Epithelial cell of esophagus (primary cell): Measurements from ENCODE around the gene ABCF2.

Experiments
- DNase-seq: peaks from one replicate; pipeline ENCODE4 v3.0.0; 2010; ENCODE audit warnings: low read depth
- H3K4me3 ChIP-seq: 2 replicates; pipeline ENCODE4 v1.5.1; 2011; ENCODE audit warnings: mild to moderate bottlenecking, low read length, control low read depth
- TF ChIP-seq, protein P1 (sequence below): IDR thresholded peaks from 2 replicates; pipeline ENCODE4 v1.5.1; 2011; ENCODE audit warnings: low read depth, mild to moderate bottlenecking, low read length, control low read depth, inconsistent platforms; ENCODE audit not compliant: insufficient read depth; ENCODE audit errors: missing control alignments

Gene ABCF2

DNA sequence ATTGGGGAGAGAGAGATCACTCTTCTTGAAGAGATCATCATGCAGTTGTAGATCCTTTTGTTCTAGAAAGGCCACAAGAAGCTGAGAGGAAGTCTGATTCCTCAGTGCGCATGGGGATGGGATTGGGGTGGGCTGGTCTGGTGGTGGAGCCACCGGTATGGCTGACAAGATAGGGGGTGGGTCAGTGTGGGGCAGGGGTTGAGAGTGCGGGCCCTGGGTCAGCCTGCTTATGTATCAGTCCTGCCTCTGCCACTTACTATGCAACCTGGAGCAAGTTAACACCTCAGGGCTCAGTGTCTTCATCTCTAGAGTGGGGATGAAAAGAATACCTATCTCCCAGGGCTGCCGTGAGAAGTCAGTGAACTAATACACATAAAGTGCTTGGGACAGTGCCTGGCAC, 13.5 kb upstream of the ABCF2 start:
- TF ChIP-seq, protein P1, sequence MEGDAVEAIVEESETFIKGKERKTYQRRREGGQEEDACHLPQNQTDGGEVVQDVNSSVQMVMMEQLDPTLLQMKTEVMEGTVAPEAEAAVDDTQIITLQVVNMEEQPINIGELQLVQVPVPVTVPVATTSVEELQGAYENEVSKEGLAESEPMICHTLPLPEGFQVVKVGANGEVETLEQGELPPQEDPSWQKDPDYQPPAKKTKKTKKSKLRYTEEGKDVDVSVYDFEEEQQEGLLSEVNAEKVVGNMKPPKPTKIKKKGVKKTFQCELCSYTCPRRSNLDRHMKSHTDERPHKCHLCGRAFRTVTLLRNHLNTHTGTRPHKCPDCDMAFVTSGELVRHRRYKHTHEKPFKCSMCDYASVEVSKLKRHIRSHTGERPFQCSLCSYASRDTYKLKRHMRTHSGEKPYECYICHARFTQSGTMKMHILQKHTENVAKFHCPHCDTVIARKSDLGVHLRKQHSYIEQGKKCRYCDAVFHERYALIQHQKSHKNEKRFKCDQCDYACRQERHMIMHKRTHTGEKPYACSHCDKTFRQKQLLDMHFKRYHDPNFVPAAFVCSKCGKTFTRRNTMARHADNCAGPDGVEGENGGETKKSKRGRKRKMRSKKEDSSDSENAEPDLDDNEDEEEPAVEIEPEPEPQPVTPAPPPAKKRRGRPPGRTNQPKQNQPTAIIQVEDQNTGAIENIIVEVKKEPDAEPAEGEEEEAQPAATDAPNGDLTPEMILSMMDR: no peak
- no peak for DNase-seq
- no peak overlapping the region for H3K4me3 ChIP-seq

DNA sequence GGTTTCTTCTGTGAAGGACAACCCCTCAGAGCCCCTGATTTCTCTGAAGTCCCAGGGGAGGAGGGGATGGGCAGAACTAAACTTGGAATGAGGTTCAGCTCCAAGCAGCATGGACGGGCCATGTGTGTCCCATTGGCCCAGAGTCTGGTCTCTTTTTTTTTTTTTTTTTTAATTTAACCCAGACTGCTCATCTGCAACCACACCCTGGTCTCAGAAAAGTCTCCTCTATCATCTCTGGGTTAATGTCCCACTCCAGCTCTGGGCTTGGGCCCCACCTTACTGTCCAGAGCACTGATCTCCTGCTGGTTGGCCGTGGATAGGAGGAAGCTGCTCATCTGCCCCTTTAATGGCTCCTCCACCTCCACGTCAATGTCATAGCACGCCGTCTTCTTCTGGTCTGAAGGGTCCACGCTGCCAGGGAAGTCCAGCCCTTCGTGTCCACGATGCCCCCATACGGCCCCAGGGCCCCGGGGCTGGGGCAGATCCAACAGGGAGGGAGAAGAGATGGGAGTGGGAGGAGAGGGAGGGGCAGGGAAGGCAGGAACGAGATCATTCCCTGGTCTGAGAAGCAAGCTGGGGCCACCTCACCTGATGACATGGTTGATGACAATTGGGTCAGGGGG, 12.9 kb upstream of the ABCF2 start:
- DNase-seq: no peak
- H3K4me3 ChIP-seq: no peak overlapping the region
- TF ChIP-seq, protein P1: no peak

- TF ChIP-seq, protein P1: no peak
- no peak for DNase-seq
- no peak overlapping the region for H3K4me3 ChIP-seq
Observed at GRCh38 chr7:151238924-151239836, 12.2 kb upstream of the ABCF2 start.

- TF ChIP-seq, protein P1: no peak
- H3K4me3 ChIP-seq: no peak overlapping the region
- DNase-seq: no peak
Observed at GRCh38 chr7:151238190-151238810, 11.3 kb upstream of the ABCF2 start.

DNA sequence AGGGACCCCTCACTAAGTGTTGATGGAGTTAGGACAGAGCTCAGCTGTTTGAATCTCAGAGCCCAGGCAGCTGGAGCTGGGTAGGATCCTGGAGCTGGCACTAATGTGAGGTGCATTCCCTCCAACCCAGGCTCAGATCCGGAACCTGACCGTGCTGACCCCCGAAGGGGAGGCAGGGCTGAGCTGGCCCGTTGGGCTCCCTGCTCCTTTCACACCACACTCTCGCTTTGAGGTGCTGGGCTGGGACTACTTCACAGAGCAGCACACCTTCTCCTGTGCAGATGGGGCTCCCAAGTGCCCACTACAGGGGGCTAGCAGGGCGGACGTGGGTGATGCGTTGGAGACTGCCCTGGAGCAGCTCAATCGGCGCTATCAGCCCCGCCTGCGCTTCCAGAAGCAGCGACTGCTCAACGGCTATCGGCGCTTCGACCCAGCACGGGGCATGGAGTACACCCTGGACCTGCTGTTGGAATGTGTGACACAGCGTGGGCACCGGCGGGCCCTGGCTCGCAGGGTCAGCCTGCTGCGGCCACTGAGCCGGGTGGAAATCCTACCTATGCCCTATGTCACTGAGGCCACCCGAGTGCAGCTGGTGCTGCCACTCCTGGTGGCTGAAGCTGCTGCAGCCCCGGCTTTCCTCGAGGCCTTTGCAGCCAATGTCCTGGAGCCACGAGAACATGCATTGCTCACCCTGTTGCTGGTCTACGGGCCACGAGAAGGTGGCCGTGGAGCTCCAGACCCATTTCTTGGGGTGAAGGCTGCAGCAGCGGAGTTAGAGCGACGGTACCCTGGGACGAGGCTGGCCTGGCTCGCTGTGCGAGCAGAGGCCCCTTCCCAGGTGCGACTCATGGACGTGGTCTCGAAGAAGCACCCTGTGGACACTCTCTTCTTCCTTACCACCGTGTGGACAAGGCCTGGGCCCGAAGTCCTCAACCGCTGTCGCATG, 10.5 kb upstream of the ABCF2 start:
- H3K4me3 ChIP-seq: no peak overlapping the region
- no peak for DNase-seq
- TF ChIP-seq, protein P1: no peak

- no peak for DNase-seq
- no peak overlapping the region for H3K4me3 ChIP-seq
- TF ChIP-seq, protein P1: no peak
Observed at GRCh38 chr7:151236406-151236805, 9.4 kb upstream of the ABCF2 start.
